Kidney capillary endothelial cell (primary cell): Measurements from ENCODE around the gene AMER2.
A peak's percentile ranks its signal among the peaks of the same experiment; 100 is the strongest.

ENCODE experiments used
- DNase-seq: peaks from one replicate; pipeline ENCODE4 v3.0.0-alpha.2; 2018; ENCODE audit warnings: low spot score

AMER2 gene

DNA sequence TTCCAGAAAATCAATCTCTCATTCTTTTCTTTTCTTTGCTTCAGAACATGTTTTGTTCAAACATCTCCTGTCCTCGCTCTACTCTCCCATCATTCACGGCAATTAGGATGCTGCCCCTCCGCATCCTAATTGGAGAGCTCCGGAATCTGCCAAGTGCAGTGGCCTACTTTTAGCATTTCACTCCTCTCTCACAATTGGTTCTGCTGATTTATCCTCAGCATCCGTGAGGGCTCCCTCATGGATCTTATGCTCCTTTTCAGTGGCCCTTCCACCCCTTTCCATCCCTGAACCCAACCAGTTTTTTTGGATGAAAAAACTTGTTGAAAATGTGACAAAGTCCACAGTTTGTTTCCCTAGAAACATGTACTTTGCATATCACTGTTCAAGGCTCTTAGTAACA, 22.4 kb downstream of the AMER2 start:
- no peak for DNase-seq

DNA sequence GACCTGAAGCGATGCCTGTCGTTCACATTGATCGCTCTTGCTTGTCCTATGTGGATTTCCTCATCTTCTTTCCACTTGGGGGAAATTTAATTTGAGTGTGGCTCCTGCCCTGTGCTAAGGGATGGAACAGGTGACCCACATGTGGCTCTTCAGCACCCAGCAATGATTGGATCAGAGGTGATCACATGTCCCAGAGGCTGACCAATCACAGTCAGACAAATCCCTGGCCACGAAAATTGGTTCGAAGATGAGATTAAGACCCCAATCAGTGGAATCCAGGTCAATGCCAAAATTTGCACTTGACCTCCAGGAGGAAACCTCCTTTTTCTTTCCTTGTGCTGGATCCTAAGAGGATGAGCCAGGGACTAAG, 23.7 kb downstream of the AMER2 start:
- no peak for DNase-seq

DNA sequence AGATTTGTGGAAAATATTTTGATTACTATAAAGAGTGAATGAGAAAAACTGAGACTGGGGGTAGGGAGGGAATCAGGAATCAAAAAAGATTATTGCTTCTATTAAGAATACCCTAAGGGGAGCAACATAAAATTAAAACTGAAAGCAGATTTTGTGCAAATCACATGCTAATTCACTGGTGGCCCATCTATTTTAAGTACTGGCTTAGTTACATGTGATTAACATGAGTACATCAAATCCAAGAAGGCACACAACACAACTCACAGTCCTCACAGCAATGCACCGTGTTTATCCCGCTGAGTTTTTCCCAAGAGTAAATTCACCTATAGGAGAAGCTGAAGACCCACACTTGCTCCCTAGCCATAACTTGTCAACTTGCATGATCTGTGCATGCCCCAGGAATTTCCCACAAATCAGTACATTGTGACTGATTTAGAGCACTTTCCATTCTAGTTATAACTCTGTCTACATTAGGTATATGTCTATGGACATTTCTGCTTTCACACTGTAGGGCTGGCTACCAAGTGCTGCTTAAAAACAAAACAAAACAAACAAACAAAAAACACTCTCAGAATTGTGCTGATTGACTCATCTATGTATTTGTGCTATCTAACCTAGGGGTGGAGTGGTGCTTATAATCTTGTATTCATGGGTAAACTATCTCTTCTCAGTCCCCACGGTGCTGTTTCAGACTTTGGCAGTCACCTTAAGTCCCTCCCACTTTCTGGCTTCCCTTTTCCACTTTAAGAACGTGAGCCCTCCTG, 24.3 kb downstream of the AMER2 start:
- no peak for DNase-seq

GRCh38 chr13:25143706-25144105, 28.4 kb downstream of the AMER2 start:
- DNase-seq: no peak

- no peak for DNase-seq
These were observed 31.0 kb downstream of the AMER2 start for GRCh38 chr13:25141042-25141441.

DNA sequence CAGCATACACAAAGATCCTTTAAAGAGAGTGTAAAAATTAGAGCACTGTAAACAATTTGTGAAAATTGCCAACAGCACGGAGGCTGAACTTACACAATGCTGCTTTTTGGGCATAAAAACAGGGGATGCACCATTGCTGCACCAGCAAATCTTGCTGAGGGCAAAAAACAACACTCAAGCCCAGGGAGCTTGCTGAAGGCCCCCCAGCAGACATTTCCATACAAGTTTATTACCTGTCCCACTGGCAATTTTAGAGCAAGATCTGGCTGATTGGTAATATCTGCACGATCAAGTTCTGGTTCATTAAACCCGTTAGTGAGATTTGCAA, 34.3 kb downstream of the AMER2 start:
- no peak for DNase-seq

- DNase-seq: no peak
These were observed 35.0 kb downstream of the AMER2 start for GRCh38 chr13:25136880-25137787.

DNA sequence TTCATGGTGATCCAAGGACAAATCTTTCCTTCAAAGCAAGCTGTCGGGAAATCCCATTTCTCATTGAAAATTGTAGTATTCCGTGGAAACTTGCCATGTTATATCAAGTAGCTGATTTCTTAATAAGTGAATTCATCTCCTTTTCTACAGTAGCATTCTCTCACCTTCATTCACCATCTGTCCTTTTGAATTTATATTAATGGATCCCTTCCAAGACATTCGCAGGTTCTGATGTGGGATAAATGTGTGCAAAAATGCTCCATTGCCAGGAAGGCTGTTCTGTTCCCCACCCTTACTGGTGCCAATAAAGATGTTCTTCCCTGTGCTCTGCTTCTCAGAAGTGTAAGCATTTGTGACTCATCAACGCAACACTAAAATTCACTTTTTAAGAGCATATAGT, 36.2 kb downstream of the AMER2 start:
- no peak for DNase-seq

DNA sequence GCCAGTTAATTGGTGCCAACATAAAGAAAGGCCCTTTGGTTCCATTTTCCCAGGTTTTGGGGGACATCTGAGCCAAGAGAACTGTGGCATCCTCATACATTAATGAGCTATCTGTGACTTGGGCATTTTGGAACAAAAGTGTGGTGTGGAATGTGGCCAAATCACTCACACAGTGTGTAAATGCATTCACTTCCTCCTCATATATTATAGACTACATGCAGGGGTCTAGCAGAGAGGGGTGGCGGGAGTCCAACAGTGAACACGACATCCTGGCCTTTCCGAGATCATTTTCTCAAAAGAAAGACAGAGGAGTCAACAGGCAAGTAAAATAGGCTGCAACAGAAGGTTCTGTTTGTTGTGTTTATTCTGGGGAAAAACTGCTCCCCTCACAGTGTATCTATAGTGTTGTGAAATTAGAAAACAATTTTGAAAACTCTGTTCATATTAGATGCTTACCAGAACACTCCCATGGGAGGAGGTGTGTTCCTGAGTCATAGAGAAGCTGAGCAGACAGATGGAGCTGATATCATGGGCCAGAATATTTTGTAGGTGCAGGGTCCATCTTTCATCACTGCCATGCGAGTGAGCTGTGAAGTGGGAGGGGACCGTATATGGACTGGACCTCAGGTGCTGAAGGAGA, 39.2 kb downstream of the AMER2 start:
- DNase-seq: no peak

GRCh38 chr13:25131881-25132420, 40.1 kb downstream of the AMER2 start:
- no peak for DNase-seq

GRCh38 chr13:25130944-25131343, 41.1 kb downstream of the AMER2 start:
- DNase-seq: no peak

- no peak for DNase-seq
These were observed 53.6 kb downstream of the AMER2 start for GRCh38 chr13:25118378-25118905.

- no peak for DNase-seq
These were observed 54.8 kb downstream of the AMER2 start for GRCh38 chr13:25117312-25117711.

- no peak for DNase-seq
These were observed 56.0 kb downstream of the AMER2 start for GRCh38 chr13:25116044-25116443.

- peak; percentile 66 for DNase-seq
These were observed 57.9 kb downstream of the AMER2 start for GRCh38 chr13:25114220-25114619.

DNA sequence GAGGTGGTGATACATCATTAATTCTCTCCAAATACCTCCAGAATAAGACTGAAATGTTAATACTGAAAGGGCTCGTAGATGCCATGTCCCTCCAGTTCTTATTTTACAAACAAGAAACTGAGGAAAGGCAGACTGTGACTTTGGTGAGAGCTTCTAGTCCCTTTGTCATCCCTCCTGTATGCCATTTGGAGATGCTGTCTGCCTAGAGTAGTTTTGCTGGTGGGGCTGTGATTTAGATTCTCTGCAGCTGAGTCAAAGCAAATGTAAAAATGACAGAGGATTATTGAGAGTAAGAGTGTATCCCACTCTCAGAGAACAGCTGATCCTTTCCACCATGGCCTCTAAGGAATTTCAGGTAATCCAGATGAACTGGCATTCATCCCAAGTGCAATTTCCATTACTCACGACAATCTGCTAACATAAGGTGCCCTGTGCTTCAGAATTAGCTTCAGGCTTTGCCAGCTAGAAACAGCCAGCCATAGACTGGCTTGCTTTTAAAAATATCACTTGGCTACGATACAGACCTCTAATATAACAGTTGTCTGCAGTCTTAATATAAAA, 59.3 kb downstream of the AMER2 start:
- DNase-seq: no peak
